Measurements from ENCODE around the gene CDH4.

GRCh38 chr20:61956396-61957342, 704.6 kb downstream of the CDH4 start:
- TF ChIP-seq CTCF (IDR thresholded peaks at IDR 0.05), result no peak
- no peak for TF ChIP-seq POLR2A (IDR thresholded peaks at IDR 0.05)
